GM12873 (cell line): ENCODE results near the gene LCA5L.

Experiments used
- TF ChIP-seq, protein P1 (sequence below): IDR thresholded peaks from 2 replicates; pipeline ENCODE4 v1.5.1; 2012; ENCODE audit warnings: low read depth, mild to moderate bottlenecking, moderate library complexity, low read length, control low read depth; ENCODE audit not compliant: insufficient read depth; ENCODE audit errors: missing control alignments

The LCA5L gene

DNA sequence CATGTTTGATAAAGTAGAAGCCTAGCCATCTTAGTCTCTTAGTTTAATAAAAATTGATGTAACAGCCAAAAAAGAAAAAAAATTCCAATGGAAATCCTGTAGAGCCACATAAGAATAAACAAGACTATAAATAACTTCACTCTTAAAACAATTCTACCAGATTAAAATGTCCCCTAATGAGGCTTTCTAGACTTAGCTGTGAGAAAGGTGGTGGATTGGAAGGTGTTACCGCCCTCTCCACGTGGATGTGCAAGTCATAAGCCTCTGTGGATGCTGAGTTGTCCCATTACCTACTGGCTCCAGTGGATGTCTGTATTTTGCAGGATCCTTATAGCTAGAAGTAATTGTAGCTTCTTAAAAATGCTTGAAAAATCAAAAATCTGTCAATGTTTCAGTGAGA, 14.6 kb downstream of the LCA5L start:
- TF ChIP-seq, protein P1, sequence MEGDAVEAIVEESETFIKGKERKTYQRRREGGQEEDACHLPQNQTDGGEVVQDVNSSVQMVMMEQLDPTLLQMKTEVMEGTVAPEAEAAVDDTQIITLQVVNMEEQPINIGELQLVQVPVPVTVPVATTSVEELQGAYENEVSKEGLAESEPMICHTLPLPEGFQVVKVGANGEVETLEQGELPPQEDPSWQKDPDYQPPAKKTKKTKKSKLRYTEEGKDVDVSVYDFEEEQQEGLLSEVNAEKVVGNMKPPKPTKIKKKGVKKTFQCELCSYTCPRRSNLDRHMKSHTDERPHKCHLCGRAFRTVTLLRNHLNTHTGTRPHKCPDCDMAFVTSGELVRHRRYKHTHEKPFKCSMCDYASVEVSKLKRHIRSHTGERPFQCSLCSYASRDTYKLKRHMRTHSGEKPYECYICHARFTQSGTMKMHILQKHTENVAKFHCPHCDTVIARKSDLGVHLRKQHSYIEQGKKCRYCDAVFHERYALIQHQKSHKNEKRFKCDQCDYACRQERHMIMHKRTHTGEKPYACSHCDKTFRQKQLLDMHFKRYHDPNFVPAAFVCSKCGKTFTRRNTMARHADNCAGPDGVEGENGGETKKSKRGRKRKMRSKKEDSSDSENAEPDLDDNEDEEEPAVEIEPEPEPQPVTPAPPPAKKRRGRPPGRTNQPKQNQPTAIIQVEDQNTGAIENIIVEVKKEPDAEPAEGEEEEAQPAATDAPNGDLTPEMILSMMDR, result no peak

DNA sequence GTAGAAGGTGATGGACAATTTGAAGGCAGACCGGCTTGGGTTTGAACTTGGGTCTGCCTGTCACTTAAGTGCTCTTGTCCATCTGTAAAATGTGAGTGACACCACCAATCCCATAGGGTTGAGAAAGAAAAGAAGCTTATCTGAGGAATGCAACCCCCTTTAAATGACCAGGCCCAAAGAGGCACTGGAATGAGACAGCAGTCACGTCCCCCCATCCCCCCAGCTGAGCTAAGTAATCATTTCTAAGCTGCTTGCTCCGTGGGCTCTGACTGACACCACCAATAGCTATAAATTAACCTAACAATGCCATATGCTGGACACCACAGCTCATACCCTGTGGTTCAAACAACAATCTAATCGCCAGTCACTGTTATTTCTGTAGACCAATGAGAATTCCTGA, 15.1 kb downstream of the LCA5L start:
- TF ChIP-seq, protein P1, result no peak

DNA sequence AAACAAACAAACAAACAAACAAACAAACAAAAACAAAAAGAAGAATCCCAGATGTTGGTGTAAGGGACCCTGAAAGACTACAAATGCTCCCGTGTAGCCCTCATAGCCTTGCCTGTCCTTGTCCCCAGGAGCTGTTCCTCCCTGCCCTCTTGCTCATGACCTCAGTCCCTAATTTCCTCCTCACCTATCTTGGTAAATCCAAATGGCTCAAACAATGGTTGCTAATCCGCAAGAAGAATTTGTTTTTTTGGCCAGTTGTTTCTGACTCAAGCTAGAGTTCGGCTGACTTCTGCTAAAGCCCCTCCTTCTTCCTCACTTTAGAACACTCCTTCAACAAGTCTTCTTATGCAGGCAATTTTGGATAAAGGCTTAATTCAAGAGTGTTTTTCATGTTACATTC, 15.6 kb downstream of the LCA5L start:
- TF ChIP-seq, protein P1, result no peak

DNA sequence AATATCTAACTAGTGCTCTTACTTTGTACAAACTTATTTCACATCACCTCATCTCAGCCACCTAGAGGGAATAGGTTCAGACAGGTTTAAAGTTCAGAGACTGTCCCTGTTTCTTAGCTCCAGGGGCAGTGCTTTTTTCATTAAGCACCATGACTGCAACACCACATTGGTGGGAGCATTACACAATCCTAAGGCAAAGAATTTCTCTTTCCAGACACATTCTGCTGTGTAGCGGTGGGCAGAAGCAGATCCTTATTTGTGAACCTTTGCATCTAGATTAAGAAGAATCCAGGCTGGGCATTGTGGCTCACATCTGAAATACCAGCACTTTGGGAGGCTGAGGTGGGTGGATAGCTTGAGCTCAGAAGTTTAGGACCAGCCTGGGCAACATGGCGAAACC, 16.1 kb downstream of the LCA5L start:
- TF ChIP-seq, protein P1, result no peak

DNA sequence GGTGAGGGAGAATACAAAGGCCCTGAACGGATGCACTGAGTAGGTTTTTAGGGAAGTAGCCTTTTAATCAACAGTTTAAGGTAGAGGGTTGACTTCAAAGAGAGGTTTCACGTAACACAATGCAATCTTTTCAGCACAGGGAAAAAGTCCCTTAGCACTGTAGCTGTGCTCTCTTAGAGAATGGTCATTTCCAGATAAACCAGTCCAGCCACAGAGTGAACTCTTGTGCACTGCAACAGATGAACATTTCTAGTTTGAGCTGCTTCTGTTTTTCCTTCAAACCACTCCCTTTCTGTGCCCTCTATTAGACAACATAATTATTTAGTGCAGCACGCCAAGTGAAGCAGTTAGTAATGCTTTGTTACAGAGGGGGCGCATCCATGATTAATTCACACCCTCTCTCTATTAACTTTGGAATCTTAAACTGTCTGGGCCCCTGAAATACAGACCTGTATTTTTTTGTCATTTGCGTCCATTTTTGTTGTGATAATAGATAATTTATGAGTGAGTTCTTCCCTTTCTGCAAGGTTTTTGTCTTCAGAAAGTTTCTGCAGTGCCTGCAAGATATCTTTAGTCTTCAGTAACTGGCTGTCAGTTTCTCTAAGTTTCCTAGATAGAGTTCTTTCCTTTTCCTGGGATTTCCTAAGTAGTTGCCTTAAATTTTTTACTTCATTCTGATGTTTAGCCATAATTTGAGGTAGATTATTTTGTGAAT, 22.9 kb downstream of the LCA5L start:
- TF ChIP-seq, protein P1, result no peak

DNA sequence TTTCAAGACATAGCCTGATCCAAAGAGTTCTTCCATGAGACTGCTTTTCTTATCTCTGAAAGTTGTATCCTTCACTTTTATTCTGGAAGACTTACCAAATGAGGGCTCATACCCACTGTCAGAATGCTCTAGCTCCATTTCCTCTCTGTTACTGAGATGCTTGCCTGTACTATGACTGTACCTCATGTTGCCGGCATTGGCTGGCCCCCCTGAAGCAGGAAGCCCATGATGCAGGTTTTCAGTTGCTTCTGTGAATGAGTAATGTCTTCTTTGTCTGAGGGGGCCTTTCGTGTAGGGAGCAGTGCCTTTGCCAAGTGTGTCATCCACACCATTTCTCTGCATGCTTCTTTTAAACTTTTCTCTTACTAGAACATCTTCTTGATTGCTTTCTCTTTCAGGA, 39.5 kb downstream of the LCA5L start:
- TF ChIP-seq, protein P1, result no peak

DNA sequence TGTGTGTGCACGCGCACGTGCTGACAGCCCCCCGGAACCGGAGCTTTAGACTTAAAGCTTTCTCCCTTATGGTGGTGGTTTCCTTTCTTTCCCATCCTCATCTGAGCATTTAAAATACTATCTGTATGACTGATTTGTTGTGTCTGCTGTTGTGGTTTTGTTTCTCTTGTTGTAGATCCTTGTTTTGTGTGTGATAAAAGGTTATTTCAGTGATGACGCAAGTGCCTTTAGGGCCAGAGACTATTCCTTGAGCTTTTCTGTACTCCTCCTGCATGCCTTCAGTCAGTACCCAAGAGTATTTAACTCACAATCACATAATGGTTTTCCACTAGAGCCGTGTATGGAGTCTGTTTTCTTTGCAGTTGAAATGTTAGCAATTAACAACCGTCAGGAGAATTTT, 45.4 kb downstream of the LCA5L start:
- TF ChIP-seq, protein P1, result no peak
